SK-MEL-5 (cell line): ENCODE data around the gene ATF6. TPM values are rescaled to one million over a fixed set of nuclear protein-coding genes. Genes with fewer than 3 reads are reported as not detected.
"Not testable (repeated sequence)": the region's sequence is repeated elsewhere in the genome, so short reads cannot be mapped to it uniquely, and the experiment has no call there.

Source experiments
- DNase-seq: peaks from one replicate; pipeline ENCODE4 v3.0.0-alpha.2; 2016; ENCODE audit warnings: low read depth, low spot score
- in situ Hi-C: cut with HindIII; loops from 2 replicates; pipeline ENCODE4 v1.10.0; 2016; ENCODE audit warnings: low sequenced_read_pairs, high pct_unique_total_duplicates, low pct_unique_long_range_greater_than_20kb
- total RNA-seq: library from RNA; depleted of rRNA; stranded (reverse); fragments of >200 nt; shearing (Covaris generic); gene quantifications from 2 replicates; pipeline ENCODE4 v1.2.3, GENCODE V29; 2014

The ATF6 gene
- total RNA-seq, 1 experiment from 2014 or later = 38.8 TPM

GRCh38 chr1:161769673-161770045 lies 3.5 kb downstream of the ATF6 start:
- DNase-seq, in situ Hi-C loops: not testable (repeated sequence)

- in situ Hi-C loops = no loop called here
- no peak for DNase-seq
Measured at GRCh38 chr1:161770250-161770649, 4.1 kb downstream of the ATF6 start.

- DNase-seq = no peak
- in situ Hi-C loops = no loop called here
Measured at GRCh38 chr1:161771161-161771560, 5.0 kb downstream of the ATF6 start.

- in situ Hi-C loops = no loop called here
- DNase-seq = no peak
Measured at GRCh38 chr1:161771973-161772372, 5.9 kb downstream of the ATF6 start.

- in situ Hi-C loops = no loop called here
Measured at GRCh38 chr1:161772397-161772796, 6.3 kb downstream of the ATF6 start.

GRCh38 chr1:161773791-161774190 lies 7.7 kb downstream of the ATF6 start:
- no peak for DNase-seq
- in situ Hi-C loops = no loop called here

More at GRCh38 chr1:161772397-161772796, 6.3 kb downstream of the ATF6 start:
- DNase-seq = no peak

GRCh38 chr1:161777261-161777660 lies 11.1 kb downstream of the ATF6 start:
- in situ Hi-C loops = no loop called here
- no peak for DNase-seq

GRCh38 chr1:161778522-161778921 lies 12.4 kb downstream of the ATF6 start:
- in situ Hi-C loops = no loop called here
- DNase-seq = no peak

DNA sequence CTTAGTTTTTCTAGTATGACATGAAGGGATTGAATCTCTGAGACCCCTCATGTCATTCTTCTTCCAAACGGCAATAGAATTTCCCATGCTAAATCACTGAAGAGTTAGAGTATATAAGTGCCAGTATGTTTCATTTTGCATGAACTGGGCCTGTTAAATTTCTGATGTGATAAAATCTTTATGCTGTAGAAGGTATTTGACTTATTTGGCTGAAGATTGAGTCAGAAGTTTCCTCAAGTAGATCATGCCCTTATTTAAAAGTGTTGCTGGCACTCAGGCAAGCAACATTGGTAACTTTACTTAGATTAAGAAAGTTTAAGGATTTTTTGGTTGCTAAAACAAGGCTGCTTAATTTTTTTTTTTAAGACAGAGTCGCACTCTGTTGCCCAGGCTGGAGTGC lies 13.3 kb downstream of the ATF6 start:
- DNase-seq = no peak
- in situ Hi-C loops = no loop called here

GRCh38 chr1:161781995-161782394 lies 15.9 kb downstream of the ATF6 start:
- in situ Hi-C loops = no loop called here
- no peak for DNase-seq

GRCh38 chr1:161782886-161783285 lies 16.8 kb downstream of the ATF6 start:
- in situ Hi-C loops = no loop called here
- DNase-seq = no peak

GRCh38 chr1:161784968-161785367 lies 18.8 kb downstream of the ATF6 start:
- DNase-seq = no peak
- in situ Hi-C loops = no loop called here

GRCh38 chr1:161787355-161787754 lies 21.2 kb downstream of the ATF6 start:
- in situ Hi-C loops = no loop called here
- peak; percentile 22 for DNase-seq

DNA sequence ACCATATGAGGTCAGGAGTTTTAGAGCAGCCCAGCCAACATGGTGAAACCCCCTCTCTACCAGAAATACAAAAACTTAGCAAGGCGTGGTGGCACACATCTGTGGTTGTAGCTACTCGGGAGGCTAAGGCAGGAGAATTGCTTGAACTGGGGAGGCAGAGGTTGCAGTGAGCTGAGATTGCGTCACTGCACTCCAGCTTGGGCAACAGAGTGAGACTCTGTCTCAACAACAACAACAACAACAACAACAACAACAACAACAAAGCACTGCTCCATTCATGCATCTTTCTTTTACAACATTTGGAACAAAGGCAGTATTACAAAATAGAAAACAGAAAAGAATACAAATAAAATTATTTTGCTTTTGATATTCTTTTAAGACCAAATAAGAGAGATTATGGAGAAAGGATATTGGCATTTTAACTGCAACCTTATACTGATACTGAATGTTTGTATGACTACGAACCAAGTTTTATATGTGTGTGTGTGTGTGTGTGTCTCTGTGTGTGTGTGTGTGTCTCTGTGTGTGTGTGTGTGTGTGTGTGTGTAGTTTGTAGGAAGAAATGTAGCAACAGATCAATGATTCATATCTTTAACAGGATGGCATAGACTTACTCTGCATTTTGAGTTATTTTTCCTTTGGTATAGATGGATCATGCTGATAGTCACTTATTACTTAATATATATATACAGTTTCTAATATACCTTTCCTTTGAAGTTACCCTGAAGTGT lies 24.6 kb downstream of the ATF6 start:
- in situ Hi-C loops = no loop called here
- DNase-seq = no peak

- no peak for DNase-seq
Measured at GRCh38 chr1:161791904-161792655, 26.0 kb downstream of the ATF6 start.

DNA sequence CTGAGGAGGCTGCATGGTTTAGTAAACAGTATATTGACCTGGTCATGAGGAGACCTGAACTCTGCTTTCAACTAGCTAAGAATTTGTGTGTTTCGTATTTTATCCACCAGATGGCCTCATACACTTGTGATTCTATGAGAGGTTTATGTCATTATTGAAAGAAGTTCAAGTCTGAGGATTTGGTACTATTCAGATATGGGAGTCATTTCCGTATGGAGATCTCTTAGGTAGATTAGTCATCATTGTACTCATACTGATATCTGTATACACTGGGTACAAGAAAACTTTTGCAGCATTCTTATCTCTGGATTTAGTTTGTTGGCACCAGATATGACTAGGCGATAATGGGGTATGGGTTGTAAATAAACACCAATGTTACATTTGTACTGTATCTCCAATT lies 26.6 kb downstream of the ATF6 start:
- in situ Hi-C loops = no loop called here

More at GRCh38 chr1:161791904-161792655, 26.0 kb downstream of the ATF6 start:
- in situ Hi-C loops = no loop called here

DNA sequence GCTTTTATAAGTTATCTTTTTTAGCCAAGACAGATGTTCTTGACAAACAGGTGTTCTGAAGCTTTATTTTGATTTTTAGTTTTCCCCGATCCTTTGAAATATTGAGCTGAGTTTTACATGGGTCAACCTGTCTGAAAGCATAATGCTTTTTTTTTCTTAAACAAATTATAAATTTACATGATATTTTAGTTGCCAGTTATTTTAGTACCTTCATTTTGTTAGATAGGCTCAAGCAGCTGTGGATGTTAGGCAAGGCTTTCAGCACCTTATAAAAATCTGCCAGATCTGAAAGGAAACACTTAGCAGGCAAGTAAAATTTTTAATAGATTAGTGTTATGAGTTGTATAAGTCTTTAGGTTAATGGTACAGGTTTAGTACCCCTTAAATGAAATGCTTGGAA lies 33.7 kb downstream of the ATF6 start:
- DNase-seq = no peak
- in situ Hi-C loops = no loop called here

More for the DNA sequence above, 26.6 kb downstream of the ATF6 start:
- peak; percentile 80 for DNase-seq

DNA sequence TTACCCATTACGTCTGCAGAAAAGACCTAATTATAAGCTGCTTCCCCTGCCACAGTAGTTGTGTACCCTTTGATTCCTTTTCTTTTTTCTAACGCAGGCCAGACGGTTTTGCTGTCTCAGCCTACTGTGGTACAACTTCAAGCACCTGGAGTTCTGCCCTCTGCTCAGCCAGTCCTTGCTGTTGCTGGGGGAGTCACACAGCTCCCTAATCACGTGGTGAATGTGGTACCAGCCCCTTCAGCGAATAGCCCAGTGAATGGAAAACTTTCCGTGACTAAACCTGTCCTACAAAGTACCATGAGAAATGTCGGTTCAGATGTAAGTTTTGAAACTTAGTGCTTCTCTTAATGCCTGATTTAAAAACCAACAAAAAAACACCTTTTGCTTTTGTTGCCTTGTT lies 35.8 kb downstream of the ATF6 start:
- no peak for DNase-seq
- in situ Hi-C loops = no loop called here

- no peak for DNase-seq
Measured at GRCh38 chr1:161803181-161803580, 37.1 kb downstream of the ATF6 start.

More at GRCh38 chr1:161803181-161803580, 37.1 kb downstream of the ATF6 start:
- in situ Hi-C loops = no loop called here
